Measurements from ENCODE around the gene ZNF217. TPM values are rescaled to one million over a fixed set of nuclear protein-coding genes. Genes with fewer than 3 reads are reported as not detected.
A peak's percentile ranks its signal among the peaks of the same experiment; 100 is the strongest.
"Not testable (repeated sequence)": the region's sequence is repeated elsewhere in the genome, so short reads cannot be mapped to it uniquely, and the experiment has no call there.

Gene ZNF217
- total and polyA plus RNA-seq, 2 donors (not counting 1 experiment from before 2014, with no cell fraction given), result 14.5 to 22.0 TPM

DNA sequence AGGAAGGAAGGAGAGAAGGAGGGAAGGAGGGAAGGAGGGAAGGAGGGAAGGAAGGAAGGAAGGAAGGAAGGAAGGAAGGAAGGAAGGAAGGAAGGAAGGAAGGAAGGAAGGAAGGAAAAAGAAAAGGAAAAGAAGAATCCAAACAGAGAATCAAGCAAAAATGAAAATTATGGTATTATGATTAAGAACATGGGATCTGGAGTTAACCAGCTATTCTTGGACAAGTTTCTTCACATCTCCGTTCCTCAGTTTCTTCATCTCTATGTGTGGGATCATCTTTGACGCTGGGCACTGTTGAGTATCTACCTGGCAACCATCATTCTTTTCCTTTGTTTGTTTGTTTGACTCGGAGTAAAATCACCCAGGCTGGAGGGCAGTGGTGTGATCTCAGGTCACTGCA is 71.6 kb downstream of the ZNF217 start:
- Histone ChIP-seq H3K4me3 (replicated peaks in 1 of 4; ENCODE audit: control extremely low read depth in 1 of 4, insufficient read depth in 1 of 4, low read depth in 3 of 4, low read length in 4 of 4) (no peak overlapping the region), H3K4me1 (ENCODE audit: control insufficient read depth, extremely low read depth, insufficient read depth, low read length) (no peaks in the 10 kb centered on the region), H3K9ac (ENCODE audit: insufficient read depth, low read length) (no peak overlapping the region), H2AFZ (ENCODE audit: low read length) (no peak overlapping the region), H3K79me2 (ENCODE audit: control insufficient read depth, insufficient read depth, low read length) (no peaks in the 10 kb centered on the region), H3K4me2 (ENCODE audit: extremely low read depth, insufficient read depth, low read length) (no peak overlapping the region), H4K20me1 (ENCODE audit: control insufficient read depth, extremely low read depth, insufficient read depth, low read length) (no peaks in the 10 kb centered on the region), H3K36me3 (ENCODE audit: control insufficient read depth, insufficient read depth, low read length) (no peaks in the 10 kb centered on the region), H3K27ac (ENCODE audit: insufficient read depth, low read length) (no peak overlapping the region), H3K9me3 (ENCODE audit: control insufficient read depth, insufficient read depth, low read depth, low read length) (no peaks in the 10 kb centered on the region), H3K27me3 (ENCODE audit: control insufficient read depth, insufficient read depth, low read length) (no peaks in the 10 kb centered on the region)
- TF ChIP-seq, protein P1, sequence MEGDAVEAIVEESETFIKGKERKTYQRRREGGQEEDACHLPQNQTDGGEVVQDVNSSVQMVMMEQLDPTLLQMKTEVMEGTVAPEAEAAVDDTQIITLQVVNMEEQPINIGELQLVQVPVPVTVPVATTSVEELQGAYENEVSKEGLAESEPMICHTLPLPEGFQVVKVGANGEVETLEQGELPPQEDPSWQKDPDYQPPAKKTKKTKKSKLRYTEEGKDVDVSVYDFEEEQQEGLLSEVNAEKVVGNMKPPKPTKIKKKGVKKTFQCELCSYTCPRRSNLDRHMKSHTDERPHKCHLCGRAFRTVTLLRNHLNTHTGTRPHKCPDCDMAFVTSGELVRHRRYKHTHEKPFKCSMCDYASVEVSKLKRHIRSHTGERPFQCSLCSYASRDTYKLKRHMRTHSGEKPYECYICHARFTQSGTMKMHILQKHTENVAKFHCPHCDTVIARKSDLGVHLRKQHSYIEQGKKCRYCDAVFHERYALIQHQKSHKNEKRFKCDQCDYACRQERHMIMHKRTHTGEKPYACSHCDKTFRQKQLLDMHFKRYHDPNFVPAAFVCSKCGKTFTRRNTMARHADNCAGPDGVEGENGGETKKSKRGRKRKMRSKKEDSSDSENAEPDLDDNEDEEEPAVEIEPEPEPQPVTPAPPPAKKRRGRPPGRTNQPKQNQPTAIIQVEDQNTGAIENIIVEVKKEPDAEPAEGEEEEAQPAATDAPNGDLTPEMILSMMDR (conservative IDR thresholded peaks at IDR 0.05 in 1 of 2, IDR thresholded peaks at IDR 0.05 in 1 of 2; ENCODE audit: low read depth in 1 of 2, low read length in 2 of 2), result no peak
- TF ChIP-seq EZH2 (IDR thresholded peaks at IDR 0.05; ENCODE audit: low read length, missing control alignments), result no peak
- DNase-seq (ENCODE audit: low read depth in 2 of 2), result no peak

GRCh38 chr20:53521421-53521820 is 72.2 kb downstream of the ZNF217 start:
- H3K4me3 ChIP-seq (replicated peaks in 1 of 4; ENCODE audit: control extremely low read depth in 1 of 4, insufficient read depth in 1 of 4, low read depth in 3 of 4, low read length in 4 of 4); H4K20me1 ChIP-seq (ENCODE audit: control insufficient read depth, extremely low read depth, insufficient read depth, low read length); H3K27ac ChIP-seq (ENCODE audit: insufficient read depth, low read length); H3K9ac ChIP-seq (ENCODE audit: insufficient read depth, low read length); H3K36me3 ChIP-seq (ENCODE audit: control insufficient read depth, insufficient read depth, low read length); H3K79me2 ChIP-seq (ENCODE audit: control insufficient read depth, insufficient read depth, low read length); H3K9me3 ChIP-seq (ENCODE audit: control insufficient read depth, insufficient read depth, low read depth, low read length); H3K4me2 ChIP-seq (ENCODE audit: extremely low read depth, insufficient read depth, low read length); H2AFZ ChIP-seq (ENCODE audit: low read length); H3K4me1 ChIP-seq (ENCODE audit: control insufficient read depth, extremely low read depth, insufficient read depth, low read length); H3K27me3 ChIP-seq (ENCODE audit: control insufficient read depth, insufficient read depth, low read length): not testable (repeated sequence)
- DNase-seq (ENCODE audit: low read depth in 2 of 2), result peak; percentile 10 to 66

GRCh38 chr20:53517146-53517545 is 76.5 kb downstream of the ZNF217 start:
- DNase-seq (ENCODE audit: low read depth in 2 of 2), result peak in 1 of 2 donors; percentile 18
- H3K9ac ChIP-seq (ENCODE audit: insufficient read depth, low read length), result no peak overlapping the region
- peak overlapping the region in 1 of 4 experiments; percentile 20 for H3K4me3 ChIP-seq (replicated peaks in 1 of 4; ENCODE audit: control extremely low read depth in 1 of 4, insufficient read depth in 1 of 4, low read depth in 3 of 4, low read length in 4 of 4)
- H3K9me3 ChIP-seq (ENCODE audit: control insufficient read depth, insufficient read depth, low read depth, low read length), result no peaks in the 10 kb centered on the region
- no peaks in the 10 kb centered on the region for H3K4me1 ChIP-seq (ENCODE audit: control insufficient read depth, extremely low read depth, insufficient read depth, low read length)
- H3K79me2 ChIP-seq (ENCODE audit: control insufficient read depth, insufficient read depth, low read length), result no peaks in the 10 kb centered on the region
- no peaks in the 10 kb centered on the region for H3K36me3 ChIP-seq (ENCODE audit: control insufficient read depth, insufficient read depth, low read length)
- no peaks in the 10 kb centered on the region for H3K27me3 ChIP-seq (ENCODE audit: control insufficient read depth, insufficient read depth, low read length)
- peak overlapping the region; percentile 21 for H2AFZ ChIP-seq (ENCODE audit: low read length)
- H4K20me1 ChIP-seq (ENCODE audit: control insufficient read depth, extremely low read depth, insufficient read depth, low read length), result no peaks in the 10 kb centered on the region
- no peak overlapping the region for H3K27ac ChIP-seq (ENCODE audit: insufficient read depth, low read length)
- no peak overlapping the region for H3K4me2 ChIP-seq (ENCODE audit: extremely low read depth, insufficient read depth, low read length)
- TF ChIP-seq, protein P1 (conservative IDR thresholded peaks at IDR 0.05 in 1 of 2, IDR thresholded peaks at IDR 0.05 in 1 of 2; ENCODE audit: low read depth in 1 of 2, low read length in 2 of 2), result no peak
- no peak for TF ChIP-seq EZH2 (IDR thresholded peaks at IDR 0.05; ENCODE audit: low read length, missing control alignments)

All from fibroblast of lung (primary cell).